IgD-negative memory B cell (primary cell): ENCODE data around the gene MFSD11. TPM values are rescaled to one million over a fixed set of nuclear protein-coding genes. Genes with fewer than 3 reads are reported as not detected.
A peak's percentile ranks its signal among the peaks of the same experiment; 100 is the strongest.
"Not testable (repeated sequence)": the region's sequence is repeated elsewhere in the genome, so short reads cannot be mapped to it uniquely, and the experiment has no call there.

Experiments used
- H3K27ac Mint-ChIP-seq, 3 donors: one replicate each; pipeline ENCODE4 v1.8.0; 2020 to 2022; ENCODE audit warnings: mild to moderate bottlenecking in 3 of 3, mixed read lengths in 3 of 3, moderate library complexity in 1 of 3
- H3K27me3 Mint-ChIP-seq: one replicate; pipeline ENCODE4 v1.8.0; 2021; ENCODE audit warnings: mixed read lengths
- H3K36me3 Mint-ChIP-seq: one replicate; pipeline ENCODE4 v1.8.0; 2020; ENCODE audit warnings: mild to moderate bottlenecking, mixed read lengths
- H3K4me1 Mint-ChIP-seq, 3 donors: one replicate each; pipeline ENCODE4 v1.8.0; 2020 to 2022; ENCODE audit warnings: mixed read lengths in 3 of 3, mild to moderate bottlenecking in 1 of 3
- H3K4me3 Mint-ChIP-seq, 4 donors: one replicate each; pipeline ENCODE4 v1.8.0; 2020 to 2022; ENCODE audit warnings: mild to moderate bottlenecking in 4 of 4, mixed read lengths in 4 of 4, moderate library complexity in 3 of 4
- H3K9me3 Mint-ChIP-seq, 3 donors: one replicate each; pipeline ENCODE4 v1.8.0; 2020 to 2021; ENCODE audit warnings: mixed read lengths in 3 of 3, mild to moderate bottlenecking in 1 of 3
- polyA plus RNA-seq: library from polyadenylated mRNA; unstranded; fragments of 300-500 nt; fragmentation: Illumina TruSeq; gene quantifications from one replicate; pipeline ENCODE4 v1.2.3, GENCODE V29; 2021

MFSD11 gene
- polyA plus RNA-seq, 1 donor from 2014 or later = 17.5 TPM

DNA sequence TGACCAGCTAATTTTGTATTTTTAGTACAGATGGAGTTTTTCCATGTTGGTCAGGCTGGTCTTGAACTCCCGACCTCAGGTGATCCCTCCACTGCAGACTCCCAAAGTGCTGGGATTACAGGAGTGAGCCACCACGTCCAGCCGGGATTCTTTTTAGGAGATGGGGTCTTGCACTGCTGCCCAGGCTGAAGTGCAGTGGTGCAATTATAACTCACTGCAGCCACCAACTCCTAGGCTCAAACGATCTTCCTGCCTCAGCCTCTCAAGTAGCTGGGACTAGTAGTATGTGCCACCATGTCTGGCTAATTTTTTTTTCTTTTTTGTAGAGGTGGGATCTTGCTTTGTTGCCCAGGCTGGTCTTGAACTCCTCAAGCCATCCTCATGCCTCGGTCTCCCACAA is 73.9 kb downstream of the MFSD11 start:
- Mint-ChIP-seq H3K4me3 (no peak overlapping the region), H3K27me3 (peaks cover 9% of the 10 kb centered on the region), H3K4me1 (peaks cover 0 to 2% (median 0%) of the 10 kb centered on the region in 3 donors), H3K27ac (no peak overlapping the region), H3K9me3 (no peaks in the 10 kb centered on the region), H3K36me3 (no peaks in the 10 kb centered on the region)

DNA sequence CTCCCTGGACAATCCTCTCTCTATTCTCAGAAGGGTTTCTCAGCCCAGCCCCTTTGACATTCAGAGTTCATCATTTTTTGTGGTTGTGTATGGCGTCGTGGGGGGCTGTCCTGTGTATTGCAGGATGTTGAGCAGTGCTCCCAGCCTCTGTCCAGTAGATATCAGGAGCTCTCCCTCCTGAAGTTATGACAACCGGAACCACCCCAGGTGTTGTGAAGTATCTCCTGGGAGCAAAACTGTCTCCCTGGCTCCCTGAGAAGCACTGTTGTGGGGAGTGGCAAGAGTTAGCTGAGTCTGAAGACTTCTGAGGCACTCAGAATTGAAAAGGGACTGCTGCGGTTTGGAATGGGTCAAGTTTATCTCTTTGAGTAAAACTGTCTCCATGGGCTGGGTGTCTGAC is 74.3 kb downstream of the MFSD11 start:
- Mint-ChIP-seq H3K27ac (no peak overlapping the region), H3K4me1 (peaks cover 0 to 2% (median 0%) of the 10 kb centered on the region in 3 donors), H3K27me3 (peaks cover 9% of the 10 kb centered on the region), H3K9me3 (no peaks in the 10 kb centered on the region), H3K36me3 (no peaks in the 10 kb centered on the region), H3K4me3 (no peak overlapping the region)

- peaks cover 0 to 2% (median 0%) of the 10 kb centered on the region in 3 donors for H3K4me1 Mint-ChIP-seq
- H3K36me3 Mint-ChIP-seq = no peaks in the 10 kb centered on the region
- peaks cover 9% of the 10 kb centered on the region for H3K27me3 Mint-ChIP-seq
- no peak overlapping the region for H3K27ac Mint-ChIP-seq
- no peak overlapping the region for H3K4me3 Mint-ChIP-seq
- H3K9me3 Mint-ChIP-seq = no peaks in the 10 kb centered on the region
These were observed 75.0 kb downstream of the MFSD11 start for GRCh38 chr17:76812968-76813367.

GRCh38 chr17:76815907-76816589 is 78.1 kb downstream of the MFSD11 start:
- H3K27ac Mint-ChIP-seq, H3K4me3 Mint-ChIP-seq, H3K9me3 Mint-ChIP-seq, H3K4me1 Mint-ChIP-seq, H3K36me3 Mint-ChIP-seq: not testable (repeated sequence)
- H3K27me3 Mint-ChIP-seq = peaks cover 12% of the 10 kb centered on the region

- no peak overlapping the region for H3K4me3 Mint-ChIP-seq
- H3K4me1 Mint-ChIP-seq = peaks cover 0 to 4% (median 3%) of the 10 kb centered on the region in 3 donors
- H3K9me3 Mint-ChIP-seq = no peaks in the 10 kb centered on the region
- no peak overlapping the region for H3K27ac Mint-ChIP-seq
- H3K36me3 Mint-ChIP-seq = no peaks in the 10 kb centered on the region
- peaks cover 12% of the 10 kb centered on the region for H3K27me3 Mint-ChIP-seq
These were observed 78.7 kb downstream of the MFSD11 start for GRCh38 chr17:76816590-76817135.

DNA sequence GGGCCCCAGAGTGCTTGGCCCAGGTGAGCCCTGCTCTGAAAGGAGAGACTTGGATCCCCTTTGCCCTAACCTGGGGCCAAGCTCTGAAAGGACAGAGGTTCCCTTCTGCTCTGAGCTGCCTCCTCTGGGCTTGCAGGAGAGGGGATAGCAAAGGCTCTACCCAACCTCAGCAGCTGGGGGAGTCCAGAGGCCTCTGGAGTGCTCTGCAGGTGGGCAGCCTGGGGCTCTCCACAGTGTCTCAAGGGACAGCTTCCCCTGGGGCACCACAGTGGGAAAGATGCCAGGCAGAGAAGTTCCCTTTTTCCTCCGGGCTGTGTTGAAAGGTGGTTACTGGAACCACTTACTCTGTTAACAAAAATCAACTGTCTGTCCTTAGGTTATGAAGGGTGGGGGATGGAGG is 82.1 kb downstream of the MFSD11 start:
- Mint-ChIP-seq H3K27ac (no peak overlapping the region), H3K4me1 (peaks cover 0 to 6% (median 3%) of the 10 kb centered on the region in 3 donors), H3K9me3 (no peaks in the 10 kb centered on the region), H3K36me3 (no peaks in the 10 kb centered on the region), H3K27me3 (peaks cover 9% of the 10 kb centered on the region), H3K4me3 (peak overlapping the region in 1 of 4 donors; percentile 28)

- Mint-ChIP-seq H3K27me3 (peaks cover 9% of the 10 kb centered on the region), H3K4me3 (no peak overlapping the region), H3K9me3 (no peaks in the 10 kb centered on the region), H3K27ac (no peak overlapping the region), H3K36me3 (no peaks in the 10 kb centered on the region), H3K4me1 (peaks cover 0 to 6% (median 3%) of the 10 kb centered on the region in 3 donors)
These were observed 82.6 kb downstream of the MFSD11 start for GRCh38 chr17:76820561-76820960.

- Mint-ChIP-seq H3K36me3 (no peaks in the 10 kb centered on the region), H3K4me3 (peak overlapping the region in 1 of 4 donors; percentile 57), H3K27ac (no peak overlapping the region), H3K27me3 (peaks cover 5% of the 10 kb centered on the region), H3K9me3 (no peaks in the 10 kb centered on the region), H3K4me1 (peaks cover 0 to 5% (median 3%) of the 10 kb centered on the region in 3 donors)
These were observed 84.4 kb downstream of the MFSD11 start for GRCh38 chr17:76822184-76822778.

DNA sequence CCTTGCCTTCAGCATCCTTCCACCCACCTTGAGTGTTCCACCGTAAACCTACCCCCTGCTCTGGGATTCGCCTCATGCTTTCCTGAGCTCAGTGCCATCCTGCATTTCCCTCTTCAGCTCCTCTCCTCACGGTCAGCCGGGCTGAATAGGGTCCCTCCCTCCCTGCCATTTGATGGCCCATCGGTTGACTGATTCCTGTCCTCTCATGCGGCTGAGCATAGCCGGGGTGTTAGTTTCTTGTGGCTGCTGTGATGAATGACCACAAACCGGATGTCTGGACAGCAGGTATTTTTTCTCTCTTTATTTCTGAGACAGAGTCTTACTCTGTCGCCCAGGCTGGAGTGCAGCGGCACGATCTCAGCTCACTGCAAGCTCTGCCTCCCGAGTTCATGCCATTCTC is 86.2 kb downstream of the MFSD11 start:
- Mint-ChIP-seq H3K4me1 (peaks cover 0 to 5% (median 3%) of the 10 kb centered on the region in 3 donors), H3K36me3 (no peaks in the 10 kb centered on the region), H3K27ac (no peak overlapping the region), H3K4me3 (no peak overlapping the region), H3K27me3 (peaks cover 13% of the 10 kb centered on the region), H3K9me3 (no peaks in the 10 kb centered on the region)

DNA sequence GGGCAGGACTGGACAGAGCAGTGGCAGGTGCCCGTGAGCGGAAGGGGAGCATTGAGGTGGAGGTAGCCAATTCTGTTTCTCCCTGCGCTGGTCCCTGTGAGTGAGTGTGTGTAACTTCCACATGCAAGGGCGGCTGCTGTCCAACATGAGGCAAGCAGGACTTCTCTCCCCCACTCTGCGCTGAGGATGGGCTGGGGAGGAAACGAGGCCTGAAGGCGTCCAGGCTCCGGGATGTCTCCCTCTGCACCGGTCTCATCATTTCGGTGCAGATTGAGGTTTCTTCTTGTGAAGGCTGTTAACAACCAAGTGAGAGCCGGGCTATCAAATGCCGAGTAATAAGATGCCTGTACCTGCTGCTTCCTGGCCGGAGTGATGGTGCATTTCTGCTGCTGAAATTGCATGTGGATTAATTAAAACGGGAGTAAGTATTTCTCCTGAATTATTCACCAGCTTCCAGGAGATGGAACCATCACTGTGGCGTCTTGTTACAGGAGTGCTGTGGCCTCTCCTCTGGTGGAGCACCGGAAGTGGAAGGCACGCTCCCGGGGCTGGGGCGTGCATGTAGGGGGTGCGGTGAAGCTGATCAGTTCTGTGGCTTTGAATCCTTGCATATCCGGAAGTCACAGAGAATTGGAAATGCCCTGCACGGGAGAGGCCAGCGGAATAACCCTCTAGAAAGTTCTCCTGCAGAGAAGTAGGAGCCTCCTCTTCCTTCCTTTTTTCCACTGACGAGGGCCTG is 88.6 kb downstream of the MFSD11 start:
- Mint-ChIP-seq H3K27ac (no peak overlapping the region), H3K27me3 (peaks cover 12% of the 10 kb centered on the region), H3K36me3 (no peaks in the 10 kb centered on the region), H3K4me1 (peaks cover 0 to 2% (median 0%) of the 10 kb centered on the region in 3 donors), H3K4me3 (no peak overlapping the region), H3K9me3 (no peaks in the 10 kb centered on the region)

DNA sequence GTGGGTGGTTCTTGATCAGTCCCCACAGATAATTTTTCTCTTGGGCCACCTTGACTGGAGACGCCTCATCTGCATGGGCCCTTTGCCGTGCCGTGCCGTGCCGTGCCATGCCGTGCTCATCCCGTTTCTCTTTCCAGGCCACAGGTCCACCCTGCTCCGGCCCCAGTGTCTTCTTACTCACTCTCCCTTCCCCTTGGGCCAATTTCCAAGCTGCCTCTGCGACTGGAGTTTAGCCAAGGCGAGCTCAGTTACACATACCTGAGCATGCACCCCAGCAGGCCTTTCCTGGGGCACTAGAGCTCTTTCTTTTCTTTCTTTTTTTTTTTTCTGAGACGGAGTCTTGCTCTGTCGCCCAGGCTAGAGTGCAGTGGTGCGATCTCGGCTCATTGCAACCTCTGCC is 89.8 kb downstream of the MFSD11 start:
- H3K9me3 Mint-ChIP-seq = no peaks in the 10 kb centered on the region
- peak overlapping the region in 1 of 3 donors; percentile 54 for H3K27ac Mint-ChIP-seq
- H3K36me3 Mint-ChIP-seq = no peaks in the 10 kb centered on the region
- H3K27me3 Mint-ChIP-seq = peaks cover 18% of the 10 kb centered on the region
- no peak overlapping the region for H3K4me3 Mint-ChIP-seq
- peaks cover 0 to 2% (median 0%) of the 10 kb centered on the region in 3 donors for H3K4me1 Mint-ChIP-seq

Other genes with a start within 250 kb of the MFSD11 start
- 160 TPM for gene RHBDF2, start 236.7 kb upstream of the MFSD11 start, polyA plus RNA-seq
- gene CYGB, start 200.4 kb upstream of the MFSD11 start, polyA plus RNA-seq = 2.1 TPM
- 24.4 TPM for gene PRCD, start 198.1 kb upstream of the MFSD11 start, polyA plus RNA-seq
- 0.68 TPM for gene ST6GALNAC2, start 152.3 kb upstream of the MFSD11 start, polyA plus RNA-seq
- 0.44 TPM for gene ST6GALNAC1, start 94.4 kb upstream of the MFSD11 start, polyA plus RNA-seq
- gene MXRA7, start 27.2 kb upstream of the MFSD11 start, polyA plus RNA-seq = 2.7 TPM
- 41.4 TPM for gene JMJD6, start 11.5 kb upstream of the MFSD11 start, polyA plus RNA-seq
- gene METTL23, start 11.3 kb upstream of the MFSD11 start, polyA plus RNA-seq = 121 TPM
- gene SRSF2, start 788 bp upstream of the MFSD11 start, polyA plus RNA-seq = 152 TPM
- gene MGAT5B, start 130.3 kb downstream of the MFSD11 start, polyA plus RNA-seq = not detected